Left colon (tissue), 2 donors: Measurements from ENCODE around the gene WDR93. TPM values are rescaled to one million over a fixed set of nuclear protein-coding genes. Genes with fewer than 3 reads are reported as not detected.

Experiments
- ATAC-seq: fragments of 200-7000 bp; cut with Tn5 transposase; one replicate; pipeline ENCODE4 v1.9.1; 2020; ENCODE audit warnings: mild to moderate bottlenecking, moderate library complexity
- DNase-seq, 2 donors: peaks; one replicate each; pipeline ENCODE4 v3.0.0-alpha.2; 2020
- intact Hi-C, 2 donors: fragments of 100-400 bp; cut with DNase I in 1 of 2; cut with micrococcal nuclease in 1 of 2; formaldehyde crosslinking; loops; one replicate each; pipeline versions ENCODE4 v1.11.2 to v1.14.0; 2022; cut with DNase I, micrococcal nuclease
- total RNA-seq, 2 donors: library from RNA; stranded (reverse); fragmentation: NEBNext Ultra II Directional; extraction: Animal tissue kit (Norgen Biotek cat#: 25700); gene quantifications; one replicate each; pipeline ENCODE4 v1.2.1, GENCODE V29; 2021
- donor health status: DM: no; HTN: no; CAD: no.
- donor health status: DM: yes; HTN: yes; CAD: no.

Gene WDR93
- total RNA-seq, 2 donors from 2014 or later, result not detected

- DNase-seq (no peak), ATAC-seq (no peak)
- intact Hi-C loops, result loop anchor here in 1 of 2 donors (10.0 kb wide), 1 partner anchor 117 kb away; no protein-coding TSS in a partner anchor
These were observed 67.7 kb downstream of the WDR93 start for GRCh38 chr15:89758283-89758682.

GRCh38 chr15:89758981-89759380 lies 68.4 kb downstream of the WDR93 start:
- DNase-seq, result no peak
- intact Hi-C loops, result loop anchor here in 1 of 2 donors (10.0 kb wide), 1 partner anchor 116 kb away; no protein-coding TSS in a partner anchor
- no peak for ATAC-seq

DNA sequence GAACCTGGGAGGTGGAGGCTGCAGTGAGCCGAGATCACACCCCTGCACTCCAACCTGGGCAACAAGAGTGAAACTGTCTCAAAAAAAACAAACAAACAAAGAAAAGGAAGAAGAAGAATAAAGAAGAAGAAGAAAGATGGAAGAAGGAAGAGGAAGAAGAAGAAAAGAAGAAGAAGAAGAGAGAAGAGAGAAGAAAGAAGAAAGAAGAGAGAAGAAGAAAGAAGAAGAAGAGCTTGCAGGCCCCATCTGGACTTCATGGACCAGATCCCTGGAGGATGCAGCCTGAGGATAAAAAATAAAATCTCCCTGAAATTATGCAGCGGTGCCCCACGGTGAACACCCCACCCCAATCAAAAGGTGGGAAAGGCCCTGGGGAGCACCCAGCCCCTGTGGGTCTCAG lies 69.2 kb downstream of the WDR93 start:
- intact Hi-C loops, result loop anchor here in 1 of 2 donors (10.0 kb wide), 1 partner anchor 115 kb away; no protein-coding TSS in a partner anchor
- DNase-seq, result no peak

DNA sequence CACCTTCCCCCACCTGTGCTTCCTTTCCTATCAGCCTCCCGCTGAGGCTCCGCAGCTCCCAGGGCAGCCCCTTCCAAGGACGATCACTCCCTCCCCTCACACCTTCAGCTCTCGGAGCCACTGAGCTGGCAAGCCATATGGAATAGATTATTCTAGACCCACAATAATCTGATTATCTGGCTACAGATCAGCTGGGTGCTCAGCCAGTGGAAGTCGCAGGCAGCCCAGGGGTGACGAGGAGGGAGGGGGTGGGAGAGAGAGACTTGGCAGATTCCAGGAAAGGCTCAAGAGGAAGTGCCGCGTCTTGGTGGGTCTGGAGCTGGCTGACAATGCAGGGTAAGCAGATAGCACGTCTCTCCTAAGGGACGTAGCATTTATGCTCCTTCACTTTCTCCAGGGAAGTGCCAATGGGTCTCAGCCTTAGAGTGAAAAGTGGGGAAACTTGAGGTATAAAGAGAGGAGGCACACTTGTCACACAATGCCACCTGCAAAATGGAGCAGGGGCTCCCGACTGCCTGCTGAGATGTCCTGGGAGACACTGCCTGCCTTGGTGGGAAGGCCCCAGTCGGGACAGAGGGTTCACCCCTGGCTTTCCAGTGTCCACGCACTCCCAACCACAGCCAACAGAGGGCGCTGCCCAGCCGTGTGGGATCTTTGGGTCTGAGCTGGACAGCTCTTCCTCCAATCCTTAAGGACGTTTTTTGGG lies 69.8 kb downstream of the WDR93 start:
- peak; percentile 71 to 90 for DNase-seq
- intact Hi-C loops, result no loop called here
- ATAC-seq, result peak; percentile 77

More for the DNA sequence above, 69.2 kb downstream of the WDR93 start:
- ATAC-seq, result no peak

GRCh38 chr15:89761009-89761831 lies 70.6 kb downstream of the WDR93 start:
- intact Hi-C loops, result no loop called here
- DNase-seq (peak in 1 of 2 donors; percentile 68), ATAC-seq (peak; percentile 22)

- intact Hi-C loops, result no loop called here
These were observed 71.3 kb downstream of the WDR93 start for GRCh38 chr15:89761929-89762328.

GRCh38 chr15:89765694-89766093 lies 75.1 kb downstream of the WDR93 start:
- ATAC-seq (no peak), DNase-seq (no peak)
- intact Hi-C loops, result loop anchor here in 1 of 2 donors (5.0 kb wide), 1 partner anchor 107 kb away; no protein-coding TSS in a partner anchor

More at GRCh38 chr15:89761929-89762328, 71.3 kb downstream of the WDR93 start:
- ATAC-seq (peak; percentile 85), DNase-seq (peak in 1 of 2 donors; percentile 65)

DNA sequence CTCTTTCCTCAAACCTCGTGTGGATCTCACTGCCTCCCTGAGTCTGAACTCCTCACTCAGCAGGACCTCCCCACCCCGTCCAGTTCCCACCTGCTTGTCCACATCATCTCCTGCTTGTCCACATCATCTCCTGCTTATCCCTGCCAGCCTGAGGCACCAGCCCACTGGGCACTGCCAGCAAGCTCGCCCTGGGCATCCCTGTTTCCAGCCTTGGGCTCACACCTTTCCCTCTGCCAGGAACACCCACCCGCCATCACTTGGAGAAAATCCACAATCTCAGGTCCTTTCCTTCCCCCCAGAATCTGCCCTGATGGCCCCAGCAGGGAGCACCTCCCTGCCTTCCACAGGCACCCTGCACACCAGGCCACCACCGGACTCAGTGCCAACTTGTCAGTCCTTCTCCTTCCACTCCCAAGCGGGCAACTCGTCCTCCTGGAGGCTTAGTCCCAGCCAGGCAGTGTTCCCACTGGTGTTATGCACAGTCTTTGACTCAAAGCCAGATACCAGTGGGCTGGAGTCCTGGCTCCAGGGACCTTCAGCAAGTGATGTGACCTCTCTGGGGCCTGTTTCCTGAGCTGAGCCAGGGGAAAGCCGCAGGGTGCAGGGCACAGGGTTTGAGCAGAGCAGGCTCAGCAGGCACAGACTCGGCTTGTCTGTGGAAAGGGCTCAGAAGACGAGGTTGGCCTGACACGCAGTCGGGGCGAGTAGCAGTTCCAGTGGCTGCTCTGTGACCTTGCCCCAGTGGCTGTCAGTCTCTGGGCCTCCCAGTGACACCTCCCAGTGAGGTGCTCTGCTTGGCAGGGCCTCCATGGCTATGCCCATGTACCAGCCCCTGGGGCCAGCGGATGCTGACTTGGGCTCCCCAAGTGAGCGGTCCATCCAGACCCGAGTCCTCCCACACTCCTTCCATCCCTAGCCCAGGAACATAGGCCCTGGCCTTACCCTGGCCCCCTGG lies 76.0 kb downstream of the WDR93 start:
- no peak for DNase-seq
- ATAC-seq, result no peak

GRCh38 chr15:89767411-89767915 lies 76.9 kb downstream of the WDR93 start:
- ATAC-seq (peak; percentile 52), DNase-seq (no peak)
- intact Hi-C loops, result loop anchor here in 1 of 2 donors (5.0 kb wide), 1 partner anchor 105 kb away; no protein-coding TSS in a partner anchor

More for the DNA sequence above, 76.0 kb downstream of the WDR93 start:
- intact Hi-C loops, result loop anchor here in 1 of 2 donors (5.0 kb wide), 1 partner anchor 106 kb away; no protein-coding TSS in a partner anchor

DNA sequence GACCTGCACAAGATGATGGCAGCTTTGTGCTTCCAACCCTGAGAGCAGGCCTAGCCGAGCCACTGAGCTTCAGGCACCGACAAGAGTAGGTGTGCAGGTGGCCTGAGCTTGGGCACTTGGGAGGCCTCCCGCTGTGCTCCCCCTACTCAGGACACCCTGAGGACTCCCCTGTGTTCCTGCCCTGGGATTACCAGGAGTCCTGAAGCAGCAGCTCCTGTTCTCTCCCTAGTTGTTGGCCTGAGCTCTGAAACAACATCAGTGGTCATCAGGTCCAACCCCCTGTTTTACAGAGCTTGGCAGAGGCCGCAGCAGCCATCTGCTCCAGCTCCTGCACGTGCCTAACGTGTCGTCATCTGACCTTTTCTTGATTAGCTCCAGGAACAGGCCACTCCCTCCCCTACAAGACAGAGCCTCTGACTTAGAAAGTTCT lies 77.5 kb downstream of the WDR93 start:
- DNase-seq, result peak; percentile 48 to 71
- ATAC-seq, result peak; percentile 83
- intact Hi-C loops, result loop anchor here in 1 of 2 donors (5.0 kb wide), 1 partner anchor 104 kb away; no protein-coding TSS in a partner anchor

GRCh38 chr15:89769366-89769765 lies 78.8 kb downstream of the WDR93 start:
- intact Hi-C loops, result loop anchor here in 1 of 2 donors (5.0 kb wide), 1 partner anchor 103 kb away; no protein-coding TSS in a partner anchor
- DNase-seq (no peak), ATAC-seq (no peak)

GRCh38 chr15:89770041-89770440 lies 79.4 kb downstream of the WDR93 start:
- DNase-seq (no peak), ATAC-seq (no peak)
- intact Hi-C loops, result no loop called here

DNA sequence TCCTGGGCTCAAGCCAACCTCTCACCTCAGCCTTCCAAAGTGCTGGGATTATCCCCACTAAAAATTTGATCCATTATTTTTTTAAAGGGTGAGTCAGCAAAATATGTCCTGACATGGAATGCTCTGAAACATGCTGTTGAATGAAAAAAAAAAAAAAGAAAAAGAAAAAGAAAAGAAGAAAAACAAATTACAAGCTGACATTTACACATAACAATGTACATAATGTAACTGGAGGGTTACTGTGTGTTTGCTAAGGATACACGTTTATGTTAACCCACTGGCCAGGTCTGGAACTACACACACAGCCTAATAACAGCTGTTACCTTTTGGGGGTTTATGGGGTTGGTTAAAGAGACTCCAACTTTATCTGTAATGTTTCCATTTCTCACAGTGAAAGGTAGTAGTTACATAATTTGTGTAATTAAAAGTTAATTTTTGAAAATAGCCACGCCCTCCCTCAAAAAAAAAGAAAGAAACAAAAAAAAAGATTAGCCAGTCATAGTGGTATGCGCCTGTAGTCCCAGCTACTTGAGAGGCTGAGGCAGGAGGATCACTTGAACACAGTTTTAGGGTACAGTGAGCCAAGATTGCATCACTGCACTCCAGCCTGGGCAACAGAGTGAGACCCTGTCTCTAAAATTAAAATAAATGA lies 82.4 kb downstream of the WDR93 start:
- no peak for DNase-seq
- peak; percentile 26 for ATAC-seq
- intact Hi-C loops, result no loop called here

DNA sequence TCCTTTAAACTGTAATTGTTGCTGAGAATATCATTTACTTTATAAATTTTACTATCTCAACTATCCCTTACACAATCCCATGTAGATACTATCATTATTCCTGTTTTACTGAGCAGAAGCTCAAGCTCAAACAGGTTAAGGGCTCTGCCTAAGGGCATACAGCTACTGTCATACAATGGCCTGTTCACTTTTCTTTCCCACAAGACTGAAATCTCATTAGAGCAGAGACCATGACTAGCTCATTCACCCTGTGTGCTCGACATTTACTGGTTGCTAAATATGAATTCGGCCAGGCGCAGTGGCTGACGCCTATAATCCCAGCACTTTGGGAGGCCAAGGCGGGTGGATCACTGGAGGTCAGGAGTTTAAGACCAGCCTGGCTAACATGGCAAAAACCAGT lies 83.9 kb downstream of the WDR93 start:
- ATAC-seq, result no peak
- intact Hi-C loops, result no loop called here
- no peak for DNase-seq

DNA sequence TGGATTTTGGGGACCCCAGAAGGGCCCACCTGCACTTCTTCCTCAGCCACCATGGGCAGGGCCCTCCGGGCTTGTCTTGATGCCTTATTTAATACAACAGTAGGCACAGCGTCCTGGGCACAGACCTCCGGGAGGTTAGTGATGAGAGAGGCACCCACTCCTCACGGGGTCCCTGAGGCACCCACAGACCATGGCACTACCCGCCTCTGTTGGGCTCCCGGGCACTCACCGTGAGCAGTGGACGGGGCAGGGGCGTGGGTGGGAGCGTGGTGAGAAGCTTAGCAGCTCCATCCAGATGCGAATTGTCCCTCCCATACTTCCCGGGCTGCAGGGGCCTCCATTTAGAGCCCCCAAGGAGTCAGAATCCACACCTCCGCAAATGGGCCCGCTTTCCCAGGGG lies 85.2 kb downstream of the WDR93 start:
- ATAC-seq (no peak), DNase-seq (no peak)
- intact Hi-C loops, result no loop called here

DNA sequence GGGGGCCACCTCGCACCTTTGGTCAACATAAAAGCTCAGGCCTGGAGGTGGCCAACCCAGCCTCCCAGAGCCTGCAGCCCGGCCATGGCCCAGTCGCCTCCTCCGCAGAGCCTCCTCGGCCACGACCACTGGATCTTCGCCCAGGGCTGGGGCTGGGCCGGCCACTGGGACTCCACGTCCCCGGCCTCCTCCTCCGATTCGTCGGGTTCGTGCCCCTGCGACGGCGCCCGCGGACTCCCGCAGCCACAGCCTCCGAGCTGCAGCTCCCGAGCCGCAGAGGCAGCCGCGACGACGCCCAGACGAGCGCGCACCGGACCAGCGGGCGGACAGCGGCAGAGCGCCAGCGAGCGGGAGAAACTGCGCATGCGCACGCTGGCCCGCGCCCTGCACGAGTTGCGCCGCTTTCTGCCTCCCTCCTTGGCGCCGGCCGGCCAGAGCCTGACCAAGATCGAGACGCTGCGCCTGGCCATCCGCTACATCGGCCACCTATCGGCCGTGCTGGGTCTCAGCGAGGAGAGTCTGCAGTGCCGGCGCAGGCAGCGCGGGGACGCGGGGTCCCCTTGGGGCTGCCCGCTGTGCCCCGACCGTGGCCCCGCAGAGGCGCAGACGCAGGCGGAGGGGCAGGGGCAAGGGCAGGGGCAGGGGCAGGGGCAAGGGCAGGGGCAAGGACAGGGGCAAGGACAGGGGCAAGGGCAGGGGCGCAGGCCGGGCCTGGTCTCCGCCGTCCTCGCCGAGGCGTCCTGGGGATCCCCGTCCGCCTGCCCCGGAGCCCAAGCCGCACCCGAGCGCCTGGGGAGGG lies 85.9 kb downstream of the WDR93 start, which contains the start of gene MESP2:
Gene MESP2, plus strand, starts transcription at position 59 of the 799 bp plus-strand sequence. Its CDS starts 26 bp downstream, at position 85.
- intact Hi-C loops, result no loop called here
- ATAC-seq, result peak; percentile 65

More for the DNA sequence above, 85.9 kb downstream of the WDR93 start, which contains the start of gene MESP2:
- DNase-seq, result peak; percentile 83 to 86
